ENCODE data around the gene LGR5.
A peak's percentile ranks its signal among the peaks of the same experiment; 100 is the strongest.

Gene LGR5

GRCh38 chr12:71439362-71439612, 311 bp upstream of the LGR5 start:
- peak; percentile 15 for DNase-seq (ENCODE audit: low read depth)

DNA sequence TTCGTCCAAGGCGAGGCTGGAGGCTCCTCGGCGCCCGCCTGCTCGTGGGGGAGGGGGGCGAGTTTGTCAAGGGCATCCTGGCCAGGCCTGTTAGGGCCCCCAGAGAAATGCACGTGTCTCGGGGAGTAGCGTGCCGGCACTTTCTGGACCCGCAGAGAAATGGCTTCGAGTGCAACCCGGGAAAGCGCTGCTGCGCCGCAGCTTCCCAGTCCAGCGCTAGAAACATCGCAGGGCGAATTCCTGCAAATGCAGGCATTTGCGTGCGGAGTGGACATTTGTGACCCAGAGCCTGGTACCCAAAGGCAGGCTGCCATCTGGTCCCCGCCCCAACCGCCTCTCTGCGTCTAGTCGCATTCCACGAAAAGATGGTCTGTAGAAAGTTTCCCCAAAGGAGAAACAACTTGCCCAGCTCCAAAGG, 756 bp downstream of the LGR5 start:
- no peak for DNase-seq (ENCODE audit: low read depth)

- no peak for DNase-seq (ENCODE audit: low read depth)
These were observed 1.5 kb downstream of the LGR5 start for GRCh38 chr12:71440763-71441748.

DNA sequence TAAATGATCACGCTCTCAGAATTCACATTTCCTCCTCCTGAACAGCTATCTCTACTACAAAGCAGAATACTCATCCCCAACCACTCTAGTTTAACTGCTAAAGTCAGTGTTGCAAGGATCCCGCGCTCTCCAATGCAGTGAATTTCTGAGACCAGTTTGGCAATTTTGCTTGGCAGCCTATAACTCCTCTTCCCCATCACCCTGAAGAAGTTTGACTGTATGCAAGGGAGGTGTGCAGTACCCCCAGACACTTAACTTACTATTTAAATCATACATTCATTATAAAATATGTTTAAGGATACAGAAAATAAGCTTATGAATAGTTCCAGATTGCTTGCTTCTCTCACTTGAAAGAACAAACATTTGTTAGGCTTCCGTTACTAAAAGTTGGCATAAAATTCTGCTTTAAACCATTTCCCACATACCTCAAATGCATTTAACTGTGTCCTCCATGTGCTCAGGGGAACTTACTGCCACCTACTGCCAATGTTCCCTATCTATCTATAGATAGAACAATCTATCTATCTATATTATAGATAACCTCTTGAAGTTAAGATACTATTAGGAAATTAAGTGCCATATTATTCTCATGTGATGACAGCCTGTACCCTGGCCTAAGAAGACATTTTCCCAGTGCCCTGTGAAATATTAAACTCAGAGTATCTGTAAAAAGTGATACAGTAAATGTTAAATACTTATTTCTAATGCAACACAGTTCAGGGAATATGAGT, 2.4 kb downstream of the LGR5 start:
- DNase-seq (ENCODE audit: low read depth): no peak

- DNase-seq (ENCODE audit: low read depth): no peak
These were observed 3.0 kb downstream of the LGR5 start for GRCh38 chr12:71442567-71442931.

- DNase-seq (ENCODE audit: low read depth): no peak
These were observed 5.5 kb downstream of the LGR5 start for GRCh38 chr12:71445071-71445470.

GRCh38 chr12:71447691-71448132, 8.1 kb downstream of the LGR5 start:
- DNase-seq (ENCODE audit: low read depth): no peak

GRCh38 chr12:71448150-71448581, 8.6 kb downstream of the LGR5 start:
- peak; percentile 7 for DNase-seq (ENCODE audit: low read depth)

GRCh38 chr12:71449373-71450070, 9.9 kb downstream of the LGR5 start:
- DNase-seq (ENCODE audit: low read depth): no peak

- DNase-seq (ENCODE audit: low read depth): no peak
These were observed 12.4 kb downstream of the LGR5 start for GRCh38 chr12:71452006-71452405.

DNA sequence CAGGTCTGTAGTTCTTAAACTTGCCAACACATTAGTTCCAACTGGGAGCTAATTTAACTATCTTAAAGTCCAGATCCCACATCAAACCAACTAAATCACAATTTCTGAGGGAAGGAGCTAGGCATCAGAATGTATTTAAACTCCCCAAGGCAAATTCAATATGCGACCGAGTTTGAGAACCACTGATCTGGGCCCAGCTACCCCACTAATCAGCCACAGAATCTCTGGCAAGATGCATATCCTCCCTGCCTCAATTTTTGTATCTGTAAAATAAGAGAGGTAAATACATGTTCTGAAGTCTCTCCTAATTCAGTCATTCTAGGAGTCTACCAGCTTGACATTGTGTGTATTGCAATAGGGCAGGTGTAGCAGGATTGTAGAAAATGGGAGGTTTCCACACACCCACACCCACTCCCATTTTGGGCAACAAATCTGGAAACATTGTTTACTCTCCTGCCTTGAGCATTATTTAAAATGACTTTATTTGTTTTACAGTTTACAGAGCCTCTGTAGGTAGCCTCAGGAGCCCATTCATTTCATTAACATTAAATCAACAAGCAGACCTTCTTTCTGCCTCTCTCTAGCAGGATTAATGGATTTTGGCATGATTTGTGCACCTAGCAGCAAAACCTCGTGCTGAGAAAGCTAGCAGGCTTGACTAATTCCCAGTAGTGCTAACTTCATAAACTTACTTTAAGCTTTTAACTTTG, 15.6 kb downstream of the LGR5 start:
- no peak for DNase-seq (ENCODE audit: low read depth)

GRCh38 chr12:71456316-71456715, 16.7 kb downstream of the LGR5 start:
- no peak for DNase-seq (ENCODE audit: low read depth)

DNA sequence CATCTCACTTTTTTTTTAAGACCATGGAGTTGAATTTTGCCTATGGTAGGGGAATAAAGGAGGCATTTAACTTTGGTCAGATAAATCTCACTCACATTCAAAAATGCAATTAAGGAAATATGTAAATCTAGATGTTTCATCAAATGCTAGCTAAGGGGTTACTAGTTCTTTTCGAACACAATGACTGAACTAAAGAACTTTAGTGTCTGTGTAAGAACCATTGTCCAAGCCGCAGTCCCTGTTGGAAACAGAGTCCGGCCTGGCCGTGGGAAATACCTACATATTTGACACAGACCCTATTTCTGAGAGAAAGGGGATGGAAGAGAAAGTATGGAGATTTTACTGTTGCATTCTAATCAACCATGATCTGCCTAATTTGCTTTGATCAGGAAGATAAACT, 17.4 kb downstream of the LGR5 start:
- no peak for DNase-seq (ENCODE audit: low read depth)

GRCh38 chr12:71460318-71460717, 20.7 kb downstream of the LGR5 start:
- no peak for DNase-seq (ENCODE audit: low read depth)

GRCh38 chr12:71460850-71461609, 21.4 kb downstream of the LGR5 start:
- no peak for DNase-seq (ENCODE audit: low read depth)

- no peak for DNase-seq (ENCODE audit: low read depth)
These were observed 22.3 kb downstream of the LGR5 start for GRCh38 chr12:71461787-71462328.

GRCh38 chr12:71465796-71466195, 26.2 kb downstream of the LGR5 start:
- DNase-seq (ENCODE audit: low read depth): no peak

DNA sequence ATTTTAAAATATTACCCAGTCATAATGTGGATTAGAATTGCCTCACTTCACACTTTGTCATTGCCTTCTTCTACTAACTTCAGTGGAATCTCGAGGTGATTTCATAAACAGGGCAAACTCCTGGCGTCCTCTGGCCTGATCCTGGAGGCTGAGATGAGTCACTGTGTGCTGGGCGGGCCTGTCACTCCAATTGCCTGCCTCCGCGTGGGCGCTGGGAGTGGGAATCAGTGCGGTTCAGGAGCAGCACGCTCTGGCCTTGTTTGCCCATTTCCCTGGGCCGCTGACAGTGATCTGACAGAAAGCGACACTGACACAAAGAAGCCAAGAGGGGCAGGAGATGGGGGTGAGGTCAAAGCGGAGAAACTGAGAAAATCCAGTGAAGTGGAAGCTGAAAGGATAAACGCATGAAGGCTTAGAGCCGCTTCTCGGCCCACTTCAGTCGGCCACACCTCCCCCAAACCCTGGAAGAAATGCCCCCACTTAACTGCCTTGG, 29.7 kb downstream of the LGR5 start:
- DNase-seq (ENCODE audit: low read depth): peak; percentile 58

GRCh38 chr12:71472441-71472911, 32.9 kb downstream of the LGR5 start:
- peak; percentile 8 for DNase-seq (ENCODE audit: low read depth)

DNA sequence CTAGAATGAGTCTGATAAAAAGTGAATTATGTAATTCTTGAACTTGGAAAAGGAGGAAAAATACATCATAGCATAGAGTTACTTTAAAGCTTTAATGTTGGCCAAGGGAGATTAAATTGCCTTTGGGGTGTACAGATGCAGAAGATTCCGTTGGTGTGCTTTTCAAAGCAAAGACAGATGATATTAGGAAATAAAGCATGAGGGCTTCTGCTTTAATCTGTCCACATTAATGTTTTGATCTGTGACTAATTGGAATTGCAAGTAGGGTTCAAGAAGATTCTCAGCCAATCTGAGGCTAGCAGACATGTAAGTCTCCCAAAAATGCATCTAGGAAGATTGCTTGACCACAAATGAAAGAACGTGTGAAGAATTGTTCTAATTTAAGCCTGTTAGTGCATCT, 35.2 kb downstream of the LGR5 start:
- no peak for DNase-seq (ENCODE audit: low read depth)

- peak; percentile 4 for DNase-seq (ENCODE audit: low read depth)
These were observed 35.7 kb downstream of the LGR5 start for GRCh38 chr12:71475280-71475679.
